HepG2 (cell line): Measurements from ENCODE around the gene NRP1. TPM values are rescaled to one million over a fixed set of nuclear protein-coding genes. Genes with fewer than 3 reads are reported as not detected.

Experiments
- GATAD2A ChIP-seq: IDR thresholded peaks from 2 replicates; pipeline ENCODE4 v1.6.1; 2016
- NFYB ChIP-seq: sonication (generic); formaldehyde crosslinking; IDR thresholded peaks from 2 replicates; pipeline ENCODE4 v1.4.0; 2020; ENCODE audit warnings: missing genetic modification reagents
- RFXANK ChIP-seq: IDR thresholded peaks from 2 replicates; pipeline ENCODE4 v1.6.1; 2016
- SIN3A ChIP-seq: IDR thresholded peaks from 2 replicates; pipeline ENCODE4 v1.6.1; 2011; ENCODE audit warnings: low read depth, mild to moderate bottlenecking, control low read depth, low read length, borderline replicate concordance
- ZNF543 ChIP-seq: sonication (generic); formaldehyde crosslinking; IDR thresholded peaks from 2 replicates; pipeline ENCODE4 v1.4.0; 2020; ENCODE audit warnings: mild to moderate bottlenecking, missing genetic modification reagents
- polyA plus RNA-seq, 8 experiments: library from polyadenylated mRNA; depleted of rRNA in 3 of 8; stranded (reverse) in 7 of 8; unstranded in 1 of 8; fragments of >200 nt; fragmentation: Illumina TruSeq in 4 of 8; extraction: Trizol in 4 of 8; gene quantifications; 2 replicates each; pipeline versions ENCODE4 v1.2.1 to v1.2.3, GENCODE V29; 2011 to 2016; ENCODE audit warnings: low read depth in 4 of 8, missing spikeins in 1 of 8, mixed read lengths in 1 of 8; ENCODE audit not compliant: insufficient read depth in 1 of 8
- total RNA-seq, 5 experiments: library from RNA; depleted of rRNA; stranded (reverse); fragments of >200 nt; fragmentation: Illumina TruSeq; extraction: Trizol; gene quantifications; 2 replicates each; pipeline ENCODE4 v1.2.3, GENCODE V29; 2016; ENCODE audit warnings: low read depth in 1 of 5
- TF ChIP-seq, protein P1 (sequence below), 2 experiments: sonication (generic) in 1 of 2; formaldehyde crosslinking in 1 of 2; IDR thresholded peaks; 2 replicates each; pipeline versions ENCODE4 v1.5.1 to v1.6.1; 2011 to 2020; ENCODE audit warnings: borderline replicate concordance in 1 of 2, low read depth in 1 of 2, low read length in 1 of 2, mild to moderate bottlenecking in 1 of 2, missing genetic modification reagents in 1 of 2, moderate library complexity in 1 of 2
- TF ChIP-seq, protein P2 (sequence below): sonication (generic); formaldehyde crosslinking; IDR thresholded peaks from 2 replicates; pipeline ENCODE4 v1.9.0; 2021; ENCODE audit warnings: missing genetic modification reagents, mild to moderate bottlenecking, borderline replicate concordance
- TF ChIP-seq, protein P3 (sequence below): sonication (generic); formaldehyde crosslinking; IDR thresholded peaks from 2 replicates; pipeline ENCODE4 v1.9.0; 2021; ENCODE audit warnings: mild to moderate bottlenecking, missing genetic modification reagents

NRP1 gene
- total and polyA plus RNA-seq, 2 of the 13 experiments (the other 11 are each of a cell fraction or from before 2014, with no cell fraction given), result 5.3 to 5.8 TPM

DNA sequence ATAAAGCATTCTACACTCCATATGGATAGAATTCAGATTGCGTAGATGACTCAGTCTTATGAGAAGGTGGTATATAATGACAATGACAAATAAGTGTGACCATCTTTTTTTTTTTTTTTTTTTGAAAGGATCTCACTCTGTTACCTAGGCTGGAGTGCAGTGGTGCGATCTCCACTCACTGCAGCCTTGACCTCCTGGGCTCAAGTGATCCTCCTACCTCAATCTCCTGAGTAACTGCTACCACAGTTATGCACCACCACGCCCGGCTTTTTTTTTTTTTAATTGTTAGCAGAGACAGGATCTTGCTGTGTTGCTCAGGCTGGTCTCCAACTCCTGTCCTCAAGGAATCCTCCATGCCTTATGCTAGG is 43.2 kb upstream of the NRP1 start (continued):
- TF ChIP-seq, protein P1, sequence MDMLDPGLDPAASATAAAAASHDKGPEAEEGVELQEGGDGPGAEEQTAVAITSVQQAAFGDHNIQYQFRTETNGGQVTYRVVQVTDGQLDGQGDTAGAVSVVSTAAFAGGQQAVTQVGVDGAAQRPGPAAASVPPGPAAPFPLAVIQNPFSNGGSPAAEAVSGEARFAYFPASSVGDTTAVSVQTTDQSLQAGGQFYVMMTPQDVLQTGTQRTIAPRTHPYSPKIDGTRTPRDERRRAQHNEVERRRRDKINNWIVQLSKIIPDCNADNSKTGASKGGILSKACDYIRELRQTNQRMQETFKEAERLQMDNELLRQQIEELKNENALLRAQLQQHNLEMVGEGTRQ (IDR thresholded peaks at IDR 0.05; ENCODE audit: low read depth, low read length), result no peak
- TF ChIP-seq, protein P1 (CRISPR knock-in tag; IDR thresholded peaks at IDR 0.05; ENCODE audit: borderline replicate concordance), result no peak
- TF ChIP-seq, protein P2, sequence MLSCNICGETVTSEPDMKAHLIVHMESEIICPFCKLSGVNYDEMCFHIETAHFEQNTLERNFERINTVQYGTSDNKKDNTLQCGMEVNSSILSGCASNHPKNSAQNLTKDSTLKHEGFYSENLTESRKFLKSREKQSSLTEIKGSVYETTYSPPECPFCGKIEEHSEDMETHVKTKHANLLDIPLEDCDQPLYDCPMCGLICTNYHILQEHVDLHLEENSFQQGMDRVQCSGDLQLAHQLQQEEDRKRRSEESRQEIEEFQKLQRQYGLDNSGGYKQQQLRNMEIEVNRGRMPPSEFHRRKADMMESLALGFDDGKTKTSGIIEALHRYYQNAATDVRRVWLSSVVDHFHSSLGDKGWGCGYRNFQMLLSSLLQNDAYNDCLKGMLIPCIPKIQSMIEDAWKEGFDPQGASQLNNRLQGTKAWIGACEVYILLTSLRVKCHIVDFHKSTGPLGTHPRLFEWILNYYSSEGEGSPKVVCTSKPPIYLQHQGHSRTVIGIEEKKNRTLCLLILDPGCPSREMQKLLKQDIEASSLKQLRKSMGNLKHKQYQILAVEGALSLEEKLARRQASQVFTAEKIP (CRISPR knock-in tag), result no peak
- TF ChIP-seq ZNF543 (CRISPR knock-in tag) (no peak), SIN3A (no peak), GATAD2A (CRISPR knock-in tag) (no peak), RFXANK (CRISPR knock-in tag) (no peak), NFYB (CRISPR knock-in tag) (no peak)
- TF ChIP-seq, protein P3, sequence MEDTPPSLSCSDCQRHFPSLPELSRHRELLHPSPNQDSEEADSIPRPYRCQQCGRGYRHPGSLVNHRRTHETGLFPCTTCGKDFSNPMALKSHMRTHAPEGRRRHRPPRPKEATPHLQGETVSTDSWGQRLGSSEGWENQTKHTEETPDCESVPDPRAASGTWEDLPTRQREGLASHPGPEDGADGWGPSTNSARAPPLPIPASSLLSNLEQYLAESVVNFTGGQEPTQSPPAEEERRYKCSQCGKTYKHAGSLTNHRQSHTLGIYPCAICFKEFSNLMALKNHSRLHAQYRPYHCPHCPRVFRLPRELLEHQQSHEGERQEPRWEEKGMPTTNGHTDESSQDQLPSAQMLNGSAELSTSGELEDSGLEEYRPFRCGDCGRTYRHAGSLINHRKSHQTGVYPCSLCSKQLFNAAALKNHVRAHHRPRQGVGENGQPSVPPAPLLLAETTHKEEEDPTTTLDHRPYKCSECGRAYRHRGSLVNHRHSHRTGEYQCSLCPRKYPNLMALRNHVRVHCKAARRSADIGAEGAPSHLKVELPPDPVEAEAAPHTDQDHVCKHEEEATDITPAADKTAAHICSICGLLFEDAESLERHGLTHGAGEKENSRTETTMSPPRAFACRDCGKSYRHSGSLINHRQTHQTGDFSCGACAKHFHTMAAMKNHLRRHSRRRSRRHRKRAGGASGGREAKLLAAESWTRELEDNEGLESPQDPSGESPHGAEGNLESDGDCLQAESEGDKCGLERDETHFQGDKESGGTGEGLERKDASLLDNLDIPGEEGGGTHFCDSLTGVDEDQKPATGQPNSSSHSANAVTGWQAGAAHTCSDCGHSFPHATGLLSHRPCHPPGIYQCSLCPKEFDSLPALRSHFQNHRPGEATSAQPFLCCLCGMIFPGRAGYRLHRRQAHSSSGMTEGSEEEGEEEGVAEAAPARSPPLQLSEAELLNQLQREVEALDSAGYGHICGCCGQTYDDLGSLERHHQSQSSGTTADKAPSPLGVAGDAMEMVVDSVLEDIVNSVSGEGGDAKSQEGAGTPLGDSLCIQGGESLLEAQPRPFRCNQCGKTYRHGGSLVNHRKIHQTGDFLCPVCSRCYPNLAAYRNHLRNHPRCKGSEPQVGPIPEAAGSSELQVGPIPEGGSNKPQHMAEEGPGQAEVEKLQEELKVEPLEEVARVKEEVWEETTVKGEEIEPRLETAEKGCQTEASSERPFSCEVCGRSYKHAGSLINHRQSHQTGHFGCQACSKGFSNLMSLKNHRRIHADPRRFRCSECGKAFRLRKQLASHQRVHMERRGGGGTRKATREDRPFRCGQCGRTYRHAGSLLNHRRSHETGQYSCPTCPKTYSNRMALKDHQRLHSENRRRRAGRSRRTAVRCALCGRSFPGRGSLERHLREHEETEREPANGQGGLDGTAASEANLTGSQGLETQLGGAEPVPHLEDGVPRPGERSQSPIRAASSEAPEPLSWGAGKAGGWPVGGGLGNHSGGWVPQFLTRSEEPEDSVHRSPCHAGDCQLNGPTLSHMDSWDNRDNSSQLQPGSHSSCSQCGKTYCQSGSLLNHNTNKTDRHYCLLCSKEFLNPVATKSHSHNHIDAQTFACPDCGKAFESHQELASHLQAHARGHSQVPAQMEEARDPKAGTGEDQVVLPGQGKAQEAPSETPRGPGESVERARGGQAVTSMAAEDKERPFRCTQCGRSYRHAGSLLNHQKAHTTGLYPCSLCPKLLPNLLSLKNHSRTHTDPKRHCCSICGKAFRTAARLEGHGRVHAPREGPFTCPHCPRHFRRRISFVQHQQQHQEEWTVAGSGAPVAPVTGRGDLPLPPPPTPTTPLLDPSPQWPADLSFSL (CRISPR knock-in tag), result no peak
